Neural cell (in vitro differentiated cells): ENCODE measurements around the gene VWA8. TPM values are rescaled to one million over a fixed set of nuclear protein-coding genes. Genes with fewer than 3 reads are reported as not detected.

Source experiments
- H2AFZ ChIP-seq: fragments of 200-600, 300-800 bp; sonication (generic), shearing (Covaris generic); 2 replicates; pipeline ENCODE4 v1.6.0; 2014; ENCODE audit warnings: low read depth, mild to moderate bottlenecking, antibody characterized with exemption, low read length, moderate library complexity
- H3F3A ChIP-seq: fragments of 200-600 bp; shearing (Covaris generic); 2 replicates; pipeline ENCODE4 v1.6.1; 2016; ENCODE audit warnings: mild to moderate bottlenecking, moderate library complexity, mixed read lengths, antibody characterized with exemption, low read length; ENCODE audit not compliant: insufficient read depth, poor library complexity, severe bottlenecking
- H3K27ac ChIP-seq: fragments of 200-600, 300-800 bp; sonication (generic), shearing (Covaris generic); 2 replicates; pipeline ENCODE4 v1.5.1; 2014; ENCODE audit warnings: mild to moderate bottlenecking, low read length, moderate library complexity
- H3K27me3 ChIP-seq: fragments of 300-800, 200-600 bp; sonication (generic), shearing (Covaris generic); 2 replicates; pipeline ENCODE4 v1.6.0; 2014; ENCODE audit warnings: mild to moderate bottlenecking, low read depth, low read length, moderate library complexity; ENCODE audit not compliant: insufficient read depth
- H3K36me3 ChIP-seq: fragments of 300-800, 200-600 bp; sonication (generic), shearing (Covaris generic); 2 replicates; pipeline ENCODE4 v1.5.1; 2014; ENCODE audit warnings: mild to moderate bottlenecking, antibody characterized with exemption, low read length, moderate library complexity; ENCODE audit not compliant: insufficient read depth
- H3K4me2 ChIP-seq: fragments of 300-800, 200-600 bp; sonication (generic), shearing (Covaris generic); 2 replicates; pipeline ENCODE4 v1.6.0; 2014; ENCODE audit warnings: mild to moderate bottlenecking, low read length
- H3K4me3 ChIP-seq: fragments of 300-800, 200-600 bp; sonication (generic), shearing (Covaris generic); 2 replicates; pipeline ENCODE4 v1.5.1; 2014; ENCODE audit warnings: mild to moderate bottlenecking, low read length, moderate library complexity
- H3K79me2 ChIP-seq: fragments of 200-600 bp; shearing (Covaris generic); replicated peaks from 2 replicates; pipeline ENCODE4 v1.6.0; 2014; ENCODE audit warnings: mild to moderate bottlenecking, low read length, moderate library complexity; ENCODE audit not compliant: insufficient read depth
- H3K9ac ChIP-seq: fragments of 300-800, 200-600 bp; sonication (generic), shearing (Covaris generic); 2 replicates; pipeline ENCODE4 v1.6.1; 2016; ENCODE audit warnings: mild to moderate bottlenecking, low read length, mixed read lengths
- H3K9me2 ChIP-seq: fragments of 200-600 bp; shearing (Covaris generic); 2 replicates; pipeline ENCODE4 v1.6.1; 2016; ENCODE audit warnings: mild to moderate bottlenecking, low read length, mixed read lengths; ENCODE audit not compliant: insufficient read depth
- H3K9me3 ChIP-seq: fragments of 200-600, 300-800 bp; sonication (generic), shearing (Covaris generic); 2 replicates; pipeline ENCODE4 v1.6.1; 2016; ENCODE audit warnings: mild to moderate bottlenecking, mixed run types, low read length, moderate library complexity, mixed read lengths
- H4K20me1 ChIP-seq: fragments of 200-600 bp; shearing (Covaris generic); 2 replicates; pipeline ENCODE4 v1.6.1; 2016; ENCODE audit warnings: mild to moderate bottlenecking, mixed run types; ENCODE audit not compliant: insufficient read depth
- CTCF ChIP-seq: fragments of 450-650 bp; IDR thresholded peaks from 2 replicates; pipeline ENCODE4 v1.5.1; 2014; ENCODE audit warnings: antibody characterized with exemption, mild to moderate bottlenecking, moderate library complexity; ENCODE audit not compliant: poor library complexity, severe bottlenecking
- EP300 ChIP-seq: fragments of 450-650 bp; conservative IDR thresholded peaks from 2 replicates; pipeline ENCODE4 v1.6.1; 2014; ENCODE audit warnings: antibody characterized with exemption, mild to moderate bottlenecking, moderate library complexity; ENCODE audit not compliant: poor library complexity, severe bottlenecking
- EZH2 ChIP-seq: fragments of 200-600, 300-800 bp; shearing (Covaris generic), sonication (generic); IDR thresholded peaks from 2 replicates; pipeline ENCODE4 v1.6.1; 2014; ENCODE audit warnings: antibody characterized with exemption, low read length, borderline replicate concordance, mild to moderate bottlenecking; ENCODE audit not compliant: insufficient read depth, poor library complexity, severe bottlenecking
- MXI1 ChIP-seq: fragments of 450-650 bp; conservative IDR thresholded peaks from 2 replicates; pipeline ENCODE4 v1.6.1; 2014; ENCODE audit warnings: antibody characterized with exemption, mild to moderate bottlenecking; ENCODE audit not compliant: poor library complexity, severe bottlenecking
- POLR2AphosphoS5 ChIP-seq: IDR thresholded peaks from 2 replicates; pipeline ENCODE4 v1.6.1; 2012
- RAD21 ChIP-seq: fragments of 450-650 bp; conservative IDR thresholded peaks from 2 replicates; pipeline ENCODE4 v1.6.1; 2014; ENCODE audit warnings: antibody characterized with exemption, mild to moderate bottlenecking, moderate library complexity
- REST ChIP-seq: IDR thresholded peaks from 2 replicates; pipeline ENCODE4 v1.6.1; 2012; ENCODE audit warnings: borderline replicate concordance
- SMC3 ChIP-seq: fragments of 450-650 bp; conservative IDR thresholded peaks from 2 replicates; pipeline ENCODE4 v1.6.1; 2014; ENCODE audit warnings: antibody characterized with exemption, mild to moderate bottlenecking, moderate library complexity; ENCODE audit not compliant: poor library complexity
- TAF1 ChIP-seq: IDR thresholded peaks from 2 replicates; pipeline ENCODE4 v1.6.1; 2012; ENCODE audit warnings: low read depth
- polyA plus RNA-seq: library from polyadenylated mRNA; depleted of rRNA; stranded (reverse); fragments of >200 nt; gene quantifications from 2 replicates; pipeline ENCODE4 v1.2.3, GENCODE V29; 2014

VWA8 gene
- polyA plus RNA-seq, 1 donor from 2014 or later: 3.6 TPM

GRCh38 chr13:41673640-41674039 is 287.3 kb downstream of the VWA8 start:
- no peaks in the 10 kb centered on the region for H3F3A ChIP-seq
- no peak overlapping the region for H2AFZ ChIP-seq
- no peaks in the 10 kb centered on the region for H3K36me3 ChIP-seq
- H3K27me3 ChIP-seq: no peaks in the 10 kb centered on the region
- H3K9me3 ChIP-seq: no peaks in the 10 kb centered on the region
- H3K4me2 ChIP-seq: no peak overlapping the region
- no peak overlapping the region for H3K9ac ChIP-seq
- no peaks in the 10 kb centered on the region for H3K9me2 ChIP-seq
- H3K4me3 ChIP-seq: no peak overlapping the region
- no peaks in the 10 kb centered on the region for H3K79me2 ChIP-seq
- TF ChIP-seq POLR2AphosphoS5 (no peak), MXI1 (no peak), CTCF (no peak), EZH2 (no peak), REST (no peak), RAD21 (no peak), TAF1 (no peak), SMC3 (no peak), EP300 (no peak)
- H4K20me1 ChIP-seq: no peaks in the 10 kb centered on the region
- H3K27ac ChIP-seq: no peak overlapping the region

- Histone ChIP-seq H3K27me3 (no peaks in the 10 kb centered on the region), H2AFZ (no peak overlapping the region), H3K9ac (no peak overlapping the region), H3F3A (no peaks in the 10 kb centered on the region), H3K4me3 (no peak overlapping the region), H3K27ac (no peak overlapping the region), H4K20me1 (no peaks in the 10 kb centered on the region), H3K79me2 (no peaks in the 10 kb centered on the region), H3K9me3 (no peaks in the 10 kb centered on the region), H3K9me2 (no peaks in the 10 kb centered on the region), H3K36me3 (no peaks in the 10 kb centered on the region), H3K4me2 (no peak overlapping the region)
- no peak for TF ChIP-seq RAD21
- no peak for TF ChIP-seq EP300
- no peak for TF ChIP-seq SMC3
- TF ChIP-seq POLR2AphosphoS5: no peak
- TF ChIP-seq TAF1: no peak
- no peak for TF ChIP-seq EZH2
- no peak for TF ChIP-seq MXI1
- no peak for TF ChIP-seq REST
- no peak for TF ChIP-seq CTCF
Measured at GRCh38 chr13:41670873-41671443, 290.0 kb downstream of the VWA8 start.
